H1 (cell line): ENCODE data around the gene RNF141. TPM values are rescaled to one million over a fixed set of nuclear protein-coding genes. Genes with fewer than 3 reads are reported as not detected.

Source experiments
- CTCF ChIA-PET: fragments of 300-600 bp; sonication (Branson Sonifier 250); formaldehyde crosslinking; loops from one replicate; lab custom pipeline; 2021; ENCODE audit not compliant: partially characterized antibody; lab: Charles Lee
- POLR2A ChIA-PET: fragments of 300-600 bp; sonication (Branson Sonifier 250); formaldehyde crosslinking; loops from one replicate; lab custom pipeline; 2021; ENCODE audit warnings: inconsistent platforms; ENCODE audit not compliant: partially characterized antibody; lab: Charles Lee
- DNase-seq, 2 experiments: peaks; one replicate each; pipeline versions ENCODE4 v3.0.0 to v3.0.0-alpha.2; 2010 to 2022; ENCODE audit warnings: low spot score in 2 of 2, low read depth in 1 of 2, mixed read lengths in 1 of 2
- FAIRE-seq: peaks from 2 replicates; lab custom pipeline; 2011; peaks lifted over from hg19 to GRCh38; lab: Jason Lieb, UNC
- H2AFZ ChIP-seq: 2 replicates; pipeline ENCODE4 v1.8.1; 2012; ENCODE audit warnings: low read length, inconsistent platforms
- H2AK5ac ChIP-seq: 2 replicates; pipeline ENCODE4 v1.6.1; 2013; ENCODE audit warnings: low read depth, low read length
- H2BK120ac ChIP-seq: replicated peaks from 2 replicates; pipeline ENCODE3; 2013; ENCODE audit warnings: low read depth, low read length, inconsistent platforms
- H2BK12ac ChIP-seq: 2 replicates; pipeline ENCODE4 v1.6.1; 2013; ENCODE audit warnings: low read depth, low read length
- H2BK15ac ChIP-seq: 2 replicates; pipeline ENCODE4 v1.6.1; 2013; ENCODE audit warnings: low read length
- H2BK20ac ChIP-seq: 2 replicates; pipeline ENCODE4 v1.6.1; 2013; ENCODE audit warnings: low read length
- H2BK5ac ChIP-seq: 2 replicates; pipeline ENCODE4 v1.6.1; 2013; ENCODE audit warnings: low read depth, low read length
- H3K14ac ChIP-seq: 2 replicates; pipeline ENCODE4 v1.6.1; 2013; ENCODE audit warnings: inconsistent platforms; ENCODE audit not compliant: insufficient read length
- H3K18ac ChIP-seq: 2 replicates; pipeline ENCODE4 v1.6.1; 2013; ENCODE audit warnings: low read length; ENCODE audit errors: extremely low read depth
- H3K23ac ChIP-seq: 2 replicates; pipeline ENCODE4 v1.6.1; 2013; ENCODE audit warnings: inconsistent platforms; ENCODE audit not compliant: insufficient read length
- H3K23me2 ChIP-seq: 2 replicates; pipeline ENCODE4 v1.6.1; 2013; ENCODE audit warnings: low read depth, low read length
- H3K27ac ChIP-seq: 2 replicates; pipeline ENCODE4 v1.6.1; 2011; ENCODE audit warnings: low read depth, low read length, inconsistent platforms
- H3K27me3 ChIP-seq, 4 experiments: replicated peaks in 1 of 4; 1 replicate in 1 of 4; 2 replicates in 3 of 4; pipeline versions ENCODE4 v1.6.1 to v1.8.1; 2011 to 2013; ENCODE audit warnings: low read length in 3 of 4, mild to moderate bottlenecking in 3 of 4, inconsistent platforms in 2 of 4, mixed read lengths in 2 of 4, moderate library complexity in 1 of 4; ENCODE audit not compliant: control insufficient read depth in 3 of 4, insufficient read depth in 3 of 4; ENCODE audit errors: extremely low read depth in 1 of 4
- H3K36me3 ChIP-seq, 4 experiments: 2 replicates each; pipeline versions ENCODE4 v1.6.1 to v1.8.1; 2011 to 2013; ENCODE audit warnings: mild to moderate bottlenecking in 4 of 4, low read length in 3 of 4, moderate library complexity in 2 of 4, control low read depth in 1 of 4, inconsistent platforms in 1 of 4; ENCODE audit not compliant: insufficient read depth in 4 of 4, control insufficient read depth in 2 of 4
- H3K4ac ChIP-seq: replicated peaks from 2 replicates; pipeline ENCODE3; 2013; ENCODE audit warnings: low read length, low read depth, mixed read lengths, inconsistent platforms; ENCODE audit not compliant: insufficient read length
- H3K4me1 ChIP-seq, 4 experiments: replicated peaks in 1 of 4; 1 replicate in 1 of 4; 2 replicates in 3 of 4; pipeline versions ENCODE4 v1.6.1 to v1.8.1; 2011 to 2013; ENCODE audit warnings: low read length in 3 of 4, inconsistent platforms in 2 of 4, mixed read lengths in 1 of 4; ENCODE audit not compliant: insufficient read depth in 4 of 4, control insufficient read depth in 3 of 4
- H3K4me2 ChIP-seq, 2 experiments: 2 replicates each; pipeline versions ENCODE4 v1.6.1 to v1.8.1; 2011 to 2013; ENCODE audit warnings: low read depth in 2 of 2, low read length in 2 of 2, control low read depth in 1 of 2, inconsistent platforms in 1 of 2, mild to moderate bottlenecking in 1 of 2; ENCODE audit not compliant: insufficient read depth in 1 of 2
- H3K4me3 ChIP-seq, 4 experiments: fragments of 200-600, 300-600 bp in 1 of 4; sonication (generic), shearing (Covaris generic), sonication (Bioruptor Twin) in 1 of 4; 2 replicates each; pipeline versions ENCODE4 v1.5.1 to v1.8.1; 2011 to 2016; ENCODE audit warnings: low read length in 4 of 4, low read depth in 3 of 4, control low read depth in 2 of 4, inconsistent platforms in 2 of 4, mild to moderate bottlenecking in 2 of 4, mixed read lengths in 1 of 4, moderate library complexity in 1 of 4; ENCODE audit not compliant: insufficient read depth in 2 of 4; ENCODE audit errors: extremely low read depth in 1 of 4
- H3K56ac ChIP-seq: replicated peaks from 2 replicates; pipeline ENCODE3; 2013; ENCODE audit warnings: low read depth, mild to moderate bottlenecking, mixed read lengths, low read length, inconsistent platforms; ENCODE audit not compliant: insufficient read length
- H3K79me1 ChIP-seq: 2 replicates; pipeline ENCODE4 v1.6.1; 2013; ENCODE audit warnings: low read depth, low read length, control low read depth
- H3K79me2 ChIP-seq, 2 experiments: 2 replicates each; pipeline versions ENCODE4 v1.6.1 to v1.8.1; 2012 to 2013; ENCODE audit warnings: low read length in 2 of 2, mild to moderate bottlenecking in 2 of 2, inconsistent platforms in 1 of 2; ENCODE audit not compliant: insufficient read depth in 2 of 2, control insufficient read depth in 1 of 2
- H3K9ac ChIP-seq, 4 experiments: replicated peaks in 1 of 4; 1 replicate in 1 of 4; 2 replicates in 3 of 4; pipeline versions ENCODE4 v1.6.1 to v1.8.1; 2011 to 2013; ENCODE audit warnings: low read depth in 3 of 4, low read length in 3 of 4, control low read depth in 2 of 4, mild to moderate bottlenecking in 2 of 4, moderate library complexity in 2 of 4, inconsistent platforms in 1 of 4; ENCODE audit errors: extremely low read depth in 1 of 4
- H3K9me3 ChIP-seq, 2 experiments: 2 replicates each; pipeline versions ENCODE4 v1.6.1 to v1.8.1; 2012 to 2013; ENCODE audit warnings: mild to moderate bottlenecking in 2 of 2, moderate library complexity in 2 of 2, control low read depth in 1 of 2, inconsistent platforms in 1 of 2, low read depth in 1 of 2, low read length in 1 of 2, mixed read lengths in 1 of 2; ENCODE audit not compliant: insufficient read depth in 2 of 2
- H4K20me1 ChIP-seq, 2 experiments: replicated peaks in 1 of 2; 2 replicates each; pipeline versions ENCODE3 to v1.8.1; 2011 to 2013; ENCODE audit warnings: inconsistent platforms in 2 of 2, low read length in 2 of 2, mild to moderate bottlenecking in 1 of 2; ENCODE audit not compliant: insufficient read depth in 2 of 2, control insufficient read depth in 1 of 2
- H4K5ac ChIP-seq: 2 replicates; pipeline ENCODE4 v1.6.1; 2013; ENCODE audit warnings: low read length, low read depth, mixed read lengths, inconsistent platforms; ENCODE audit not compliant: insufficient read length
- H4K8ac ChIP-seq: 2 replicates; pipeline ENCODE4 v1.8.0; 2013; ENCODE audit warnings: mild to moderate bottlenecking, moderate library complexity, low read length, inconsistent platforms; ENCODE audit not compliant: insufficient read depth; ENCODE audit errors: extremely low read depth
- H4K91ac ChIP-seq: replicated peaks from 2 replicates; pipeline ENCODE3; 2013; ENCODE audit warnings: low read length, mixed read lengths, inconsistent platforms; ENCODE audit not compliant: insufficient read length
- ASH2L ChIP-seq: fragments of 200-600, 300-600 bp; sonication (generic); IDR thresholded peaks from one replicate; pipeline ENCODE4 v1.7.1; 2017; ENCODE audit warnings: low read length
- ATF2 ChIP-seq: IDR thresholded peaks from 2 replicates; pipeline ENCODE4 v1.6.1; 2012; ENCODE audit warnings: low read length, inconsistent platforms
- CBX8 ChIP-seq: fragments of 300-800, 300-1000 bp; sonication (generic); IDR thresholded peaks from 2 replicates; pipeline ENCODE4 v1.7.1; 2016; ENCODE audit warnings: low read depth, low read length, borderline replicate concordance
- CHD2 ChIP-seq: IDR thresholded peaks from 2 replicates; pipeline ENCODE4 v1.6.1; 2012; ENCODE audit warnings: low read length, improper control_type of control experiment
- E2F6 ChIP-seq: IDR thresholded peaks from 2 replicates; pipeline ENCODE4 v1.6.1; 2012; ENCODE audit warnings: inconsistent platforms
- GTF2F1 ChIP-seq: IDR thresholded peaks from 2 replicates; pipeline ENCODE4 v1.6.1; 2012; ENCODE audit warnings: low read depth, low read length, improper control_type of control experiment, borderline replicate concordance
- HDAC2 ChIP-seq, 2 experiments: fragments of 300-600 bp in 1 of 2; sonication (generic) in 1 of 2; IDR thresholded peaks; 2 replicates each; pipeline ENCODE4 v1.6.1; 2011 to 2012; ENCODE audit warnings: low read depth in 2 of 2, low read length in 2 of 2, mild to moderate bottlenecking in 2 of 2, moderate library complexity in 2 of 2, borderline replicate concordance in 1 of 2, inconsistent platforms in 1 of 2
- RNF2 ChIP-seq: fragments of 200-900, 300-1000 bp; sonication (generic); IDR thresholded peaks from 2 replicates; pipeline ENCODE4 v1.7.1; 2016; ENCODE audit warnings: borderline replicate concordance, low read depth, mild to moderate bottlenecking, antibody characterized with exemption, low read length; ENCODE audit not compliant: poor library complexity, severe bottlenecking; ENCODE audit errors: missing control alignments
- SIRT6 ChIP-seq: IDR thresholded peaks from one replicate; pipeline ENCODE4 v1.7.1; 2012; ENCODE audit warnings: low read length, inconsistent platforms
- SIX5 ChIP-seq: IDR thresholded peaks from 2 replicates; pipeline ENCODE4 v1.6.1; 2011; ENCODE audit warnings: mild to moderate bottlenecking, low read depth, low read length
- SP1 ChIP-seq: IDR thresholded peaks from 2 replicates; pipeline ENCODE4 v1.6.1; 2011; ENCODE audit warnings: low read depth, low read length
- SRF ChIP-seq: IDR thresholded peaks from 2 replicates; pipeline ENCODE4 v1.6.1; 2011; ENCODE audit warnings: mild to moderate bottlenecking, low read depth, low read length, moderate library complexity
- WGBS, 2 experiments: shearing (Covaris generic) in 1 of 2; methylation state at CpG; one replicate each; pipeline versions ENCODE4 v1.1.6 to v1.1.7; 2013 to 2015; ENCODE audit warnings: low lambda C conversion rate in 2 of 2, mixed read lengths in 2 of 2, inconsistent platforms in 1 of 2, low coverage in 1 of 2, missing lambda C conversion rate in 1 of 2; ENCODE audit not compliant: insufficient replicate concordance in 2 of 2, insufficient coverage in 1 of 2, insufficient read length in 1 of 2; ENCODE audit errors: extremely low coverage in 1 of 2, missing lambda C conversion rate in 1 of 2; 5-methylcytosine and 5-hydroxymethylcytosine counted together
- polyA plus RNA-seq, 7 experiments: library from polyadenylated mRNA; depleted of rRNA in 3 of 7; stranded (reverse) in 5 of 7; unstranded in 2 of 7; fragments of >200 nt in 5 of 7; fragments of 200-250 nt in 2 of 7; gene quantifications; 1 replicate in 5 of 7; 2 replicates in 1 of 7; 4 replicates in 1 of 7; pipeline versions ENCODE4 v1.2.1 to v1.2.3, GENCODE V29; 2011 to 2013; ENCODE audit warnings: missing spikeins in 2 of 7, mixed read lengths in 2 of 7
- total RNA-seq: library from RNA; stranded (reverse); fragmentation: NEBNext Ultra II Directional; extraction: Animal tissue kit (Norgen Biotek cat#: 25700); gene quantifications from 2 replicates; pipeline ENCODE4 v1.2.1, GENCODE V29; 2021

Gene RNF141
- total and polyA plus RNA-seq, 2 of the 8 experiments (the other 6 are each of a cell fraction or from before 2014, with no cell fraction given), result 8.5 to 22.8 TPM

- H4K91ac ChIP-seq, result no peak overlapping the region
- H4K20me1 ChIP-seq, result no peaks in the 10 kb centered on the region
- no peaks in the 10 kb centered on the region for H3K9me3 ChIP-seq
- no peak overlapping the region for H3K4me2 ChIP-seq
- peaks cover 0 to 8% (median under 1%) of the 10 kb centered on the region in 4 experiments; a peak in 3 of 8 replicates for H3K36me3 ChIP-seq
- CTCF ChIA-PET, result interaction anchor here (0.8 kb wide), 1 partner anchor 18 kb away, joined by 3 read pairs; no protein-coding TSS in a partner anchor
- H2AFZ ChIP-seq, result no peak overlapping the region
- H3K4me1 ChIP-seq, result no peaks in the 10 kb centered on the region
- H2BK120ac ChIP-seq, result no peak overlapping the region
- no peak overlapping the region for H3K14ac ChIP-seq
- no peak overlapping the region for H2BK20ac ChIP-seq
- no peak overlapping the region for H4K5ac ChIP-seq
- H3K27me3 ChIP-seq, result no peaks in the 10 kb centered on the region
- H3K4ac ChIP-seq, result no peak overlapping the region
- H3K4me3 ChIP-seq, result no peak overlapping the region
- H3K23me2 ChIP-seq, result no peaks in the 10 kb centered on the region
- no peaks in the 10 kb centered on the region for H3K79me2 ChIP-seq
- POLR2A ChIA-PET, result no interaction called here
- no peak overlapping the region for H3K27ac ChIP-seq
- FAIRE-seq, result no peak
- no peak overlapping the region for H3K9ac ChIP-seq
- no peaks in the 10 kb centered on the region for H3K79me1 ChIP-seq
- WGBS, 2 experiments, result 87% methylated on average over 2 of the region's 2 CpGs; no CpG with 5 or more reads in 1 of the 2 experiments
- H3K18ac ChIP-seq, result no peak overlapping the region
- H2AK5ac ChIP-seq, result no peak overlapping the region
- no peak overlapping the region for H2BK12ac ChIP-seq
- no peak overlapping the region for H3K56ac ChIP-seq
- H3K23ac ChIP-seq, result no peak overlapping the region
- no peak for DNase-seq
- H2BK5ac ChIP-seq, result no peak overlapping the region
- H2BK15ac ChIP-seq, result no peak overlapping the region
- H4K8ac ChIP-seq, result no peak overlapping the region
- TF ChIP-seq GTF2F1 (no peak), ASH2L (no peak), RNF2 (no peak), CHD2 (no peak), ATF2 (no peak), E2F6 (no peak), SIRT6 (no peak), CBX8 (no peak), SRF (no peak), SIX5 (no peak), HDAC2 (IDR thresholded peaks at IDR 0.05; ENCODE audit: borderline replicate concordance in 1 of 2, low read depth in 2 of 2, low read length in 2 of 2) (no peak), SP1 (no peak)
These were observed 11.7 kb downstream of the RNF141 start for GRCh38 chr11:10529279-10529678.
